Omental fat pad (tissue), 4 donors: ENCODE data around the gene PROC. TPM values are rescaled to one million over a fixed set of nuclear protein-coding genes. Genes with fewer than 3 reads are reported as not detected.

Source experiments
- ATAC-seq: fragments of 150-250 bp; one replicate; pipeline ENCODE4 v1.9.1; 2016; ENCODE audit warnings: mild to moderate bottlenecking, moderate library complexity; ENCODE audit not compliant: low FRiP score
- DNase-seq: peaks from one replicate; pipeline ENCODE4 v3.0.0-alpha.2; 2019; ENCODE audit warnings: low spot score
- CTCF ChIP-seq, 3 donors: fragments of 450-650 bp; IDR thresholded peaks; one replicate each; pipeline ENCODE4 v1.5.1; 2016 to 2017; ENCODE audit warnings: antibody characterized with exemption in 3 of 3, mild to moderate bottlenecking in 3 of 3, moderate library complexity in 2 of 3
- total RNA-seq, 4 donors: library from RNA; depleted of rRNA; stranded (reverse); fragments of >200 nt; gene quantifications; one replicate each; pipeline ENCODE4 v1.1.0, GENCODE V29; 2016

The PROC gene
- total RNA-seq, 4 donors from 2014 or later: not detected

DNA sequence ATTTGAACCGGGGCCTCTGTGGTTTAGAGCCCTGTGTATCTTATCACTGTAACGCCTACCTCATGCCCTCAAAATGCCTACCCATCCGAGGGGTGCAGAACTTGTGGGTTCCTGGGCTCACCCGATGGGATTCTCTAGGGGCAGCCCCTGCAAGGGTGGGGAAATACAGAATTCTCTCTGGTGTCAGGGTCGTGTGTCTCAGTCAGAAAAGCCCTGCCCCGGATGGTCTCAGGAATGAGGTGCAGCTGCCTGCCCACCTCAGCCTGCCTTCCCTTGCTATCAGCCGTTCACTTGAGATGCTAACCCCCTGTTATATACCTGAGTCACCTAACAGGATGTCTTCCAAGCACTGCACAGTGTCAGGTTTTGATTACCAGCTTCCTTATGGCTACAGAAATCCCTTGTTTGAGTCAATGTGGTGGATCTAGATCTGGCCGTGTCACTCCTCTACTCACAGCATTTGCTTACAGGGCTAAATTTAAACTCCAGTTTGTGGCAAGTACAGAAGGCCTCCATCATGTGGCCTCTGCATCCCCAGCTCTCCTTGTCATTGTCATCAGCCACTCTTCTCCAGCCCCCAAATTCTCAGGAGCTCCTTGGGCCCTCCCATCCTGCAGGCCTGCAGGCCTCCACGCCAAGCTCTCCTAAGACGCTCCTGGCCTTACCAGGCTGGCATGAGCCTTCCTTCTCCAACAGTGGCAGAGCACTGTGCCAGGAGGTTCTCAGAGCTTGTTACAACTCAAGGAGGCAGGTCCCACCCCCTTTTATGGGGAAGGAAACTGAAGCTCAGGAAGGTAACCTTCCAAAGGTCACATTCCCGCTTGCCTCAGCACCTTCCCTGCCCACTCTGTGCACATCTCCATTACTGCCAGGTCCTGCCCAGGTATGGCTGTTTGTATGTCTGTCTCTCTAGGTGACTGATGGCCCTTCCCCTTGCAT is 16.2 kb upstream of the PROC start:
- TF ChIP-seq CTCF (IDR thresholded peaks at IDR 0.05): no peak
- no peak for DNase-seq
- no peak for ATAC-seq

DNA sequence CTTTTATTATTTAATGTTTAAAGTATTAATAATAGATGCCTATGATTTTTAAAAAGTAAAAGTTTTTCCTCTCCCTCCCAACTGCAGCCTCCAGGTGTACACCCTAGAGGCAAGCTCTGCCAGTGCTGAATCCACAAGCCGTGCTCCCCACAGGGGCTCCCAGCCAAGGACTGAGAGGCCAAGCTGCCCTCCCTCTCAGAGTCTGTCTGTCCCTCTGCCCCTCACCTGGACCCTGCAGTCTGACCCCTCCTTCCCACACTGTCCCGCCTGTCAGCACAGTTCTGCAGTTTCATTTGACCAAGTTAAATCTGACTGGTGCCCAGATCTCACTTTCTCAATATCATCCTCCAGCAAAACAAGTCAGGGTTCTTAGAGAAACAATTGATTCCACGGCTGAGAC is 14.8 kb upstream of the PROC start:
- no peak for TF ChIP-seq CTCF (IDR thresholded peaks at IDR 0.05)
- ATAC-seq (no peak), DNase-seq (no peak)

GRCh38 chr2:127404466-127405254 is 13.6 kb upstream of the PROC start:
- ATAC-seq (no peak), DNase-seq (no peak)
- TF ChIP-seq CTCF (IDR thresholded peaks at IDR 0.05): no peak

DNA sequence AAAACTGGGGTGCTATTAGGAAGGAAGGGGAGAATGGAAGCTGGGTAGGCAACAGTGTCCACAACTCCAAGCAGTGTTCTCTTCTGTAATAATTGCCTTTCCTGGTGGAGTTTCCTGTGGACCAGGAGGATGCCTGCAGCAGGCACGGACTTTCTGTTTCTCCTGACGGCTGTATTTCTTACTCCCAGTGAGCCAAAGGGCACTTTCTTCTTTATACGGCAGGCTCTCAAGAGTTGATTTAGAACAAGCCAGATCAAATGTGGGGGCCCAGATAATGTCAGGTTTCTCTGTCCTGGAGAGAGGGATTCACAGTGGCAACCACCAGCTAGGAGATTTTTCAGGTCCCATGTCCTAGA is 13.0 kb upstream of the PROC start:
- no peak for TF ChIP-seq CTCF (IDR thresholded peaks at IDR 0.05)
- DNase-seq (no peak), ATAC-seq (no peak)

DNA sequence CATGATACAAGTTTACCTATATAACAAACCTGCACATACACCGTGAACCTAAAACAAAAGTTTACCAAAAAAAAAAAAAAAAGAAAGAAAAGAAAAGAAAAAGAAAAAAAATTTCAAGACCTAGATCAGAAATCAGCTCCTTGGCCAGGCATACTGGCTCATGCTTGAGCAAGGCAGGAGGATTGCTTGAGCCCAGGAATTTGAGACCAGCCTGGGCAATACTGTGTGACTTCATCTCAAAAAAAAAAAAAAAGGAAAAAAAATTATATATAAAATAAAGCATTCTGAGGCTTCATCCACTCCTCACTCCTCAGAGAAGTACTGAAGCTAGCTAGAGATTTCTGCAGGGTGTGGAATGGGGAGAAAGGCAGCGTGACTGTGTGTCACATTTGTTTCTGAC is 11.8 kb upstream of the PROC start:
- DNase-seq (no peak), ATAC-seq (no peak)
- TF ChIP-seq CTCF (IDR thresholded peaks at IDR 0.05): no peak

- ATAC-seq (no peak), DNase-seq (no peak)
- TF ChIP-seq CTCF (IDR thresholded peaks at IDR 0.05): no peak
Observed at GRCh38 chr2:127407091-127407490, 11.1 kb upstream of the PROC start.
